Activated CD8-positive, alpha-beta T cell treated with anti-CD3 and anti-CD28 coated beads, Interleukin-2, amount 10 ng/mL, durations not matched to agents 7 days and 5 days (primary cell): ENCODE measurements around the gene CAMSAP1. TPM values are rescaled to one million over a fixed set of nuclear protein-coding genes. Genes with fewer than 3 reads are reported as not detected.

Experiments used
- ATAC-seq: fragments of 150-1000 bp; cut with Tn5 transposase; one replicate; pipeline ENCODE4 v1.10.0; 2021; ENCODE audit warnings: moderate library complexity
- CTCF ChIA-PET: fragments of 350-600 bp; sonication (Branson Sonifier 250); formaldehyde crosslinking; loops from one replicate; lab custom pipeline; 2021; ENCODE audit warnings: antibody characterized with exemption; lab: Charles Lee
- POLR2A ChIA-PET: fragments of 350-600 bp; sonication (Branson Sonifier 250); formaldehyde crosslinking; loops from one replicate; lab custom pipeline; 2021; ENCODE audit warnings: antibody characterized with exemption; lab: Charles Lee
- DNase-seq: peaks from one replicate; pipeline ENCODE4 v3.0.0-alpha.2; 2020
- H3K27ac Mint-ChIP-seq: one replicate; pipeline ENCODE4 v1.8.0; 2021; ENCODE audit warnings: mild to moderate bottlenecking, mixed read lengths
- H3K27me3 Mint-ChIP-seq: one replicate; pipeline ENCODE4 v1.8.0; 2021; ENCODE audit warnings: low read depth, mixed read lengths
- H3K36me3 Mint-ChIP-seq: one replicate; pipeline ENCODE4 v1.8.0; 2021; ENCODE audit warnings: low read depth, mixed read lengths
- H3K4me1 Mint-ChIP-seq: one replicate; pipeline ENCODE4 v1.8.0; 2021; ENCODE audit warnings: low read depth, mixed read lengths
- H3K4me3 Mint-ChIP-seq: one replicate; pipeline ENCODE4 v1.8.0; 2021; ENCODE audit warnings: mild to moderate bottlenecking, mixed read lengths
- H3K9me3 Mint-ChIP-seq: one replicate; pipeline ENCODE4 v1.8.0; 2022; ENCODE audit warnings: mixed read lengths; ENCODE audit not compliant: insufficient read depth
- total RNA-seq, 2 experiments: library from RNA; stranded (reverse); gene quantifications; one replicate each; pipeline ENCODE4 v1.2.3, GENCODE V29; 2021

The CAMSAP1 gene
- total RNA-seq, 2 experiments from 2014 or later = 20.3 to 21.5 TPM

- Mint-ChIP-seq H3K4me1 (peaks cover 15% of the 10 kb centered on the region), H3K27ac (no peak overlapping the region), H3K36me3 (peaks cover 4% of the 10 kb centered on the region), H3K27me3 (no peaks in the 10 kb centered on the region), H3K4me3 (no peak overlapping the region), H3K9me3 (no peaks in the 10 kb centered on the region)
- ChIA-PET CTCF (no interaction called here), POLR2A (no interaction called here)
- DNase-seq = no peak
- no peak for ATAC-seq
These were observed 27.7 kb downstream of the CAMSAP1 start for GRCh38 chr9:135879619-135880018.

- no peak overlapping the region for H3K27ac Mint-ChIP-seq
- H3K36me3 Mint-ChIP-seq = peaks cover 4% of the 10 kb centered on the region
- no peaks in the 10 kb centered on the region for H3K27me3 Mint-ChIP-seq
- DNase-seq = no peak
- ChIA-PET POLR2A (no interaction called here), CTCF (no interaction called here)
- no peak overlapping the region for H3K4me3 Mint-ChIP-seq
- no peak for ATAC-seq
- peaks cover 11% of the 10 kb centered on the region for H3K4me1 Mint-ChIP-seq
- H3K9me3 Mint-ChIP-seq = no peaks in the 10 kb centered on the region
These were observed 28.1 kb downstream of the CAMSAP1 start for GRCh38 chr9:135879237-135879601.

- H3K9me3 Mint-ChIP-seq = no peaks in the 10 kb centered on the region
- no peak for DNase-seq
- no peak overlapping the region for H3K27ac Mint-ChIP-seq
- ChIA-PET POLR2A (no interaction called here), CTCF (no interaction called here)
- ATAC-seq = no peak
- peaks cover 7% of the 10 kb centered on the region for H3K4me1 Mint-ChIP-seq
- peaks cover 4% of the 10 kb centered on the region for H3K36me3 Mint-ChIP-seq
- no peak overlapping the region for H3K4me3 Mint-ChIP-seq
- no peaks in the 10 kb centered on the region for H3K27me3 Mint-ChIP-seq
These were observed 28.7 kb downstream of the CAMSAP1 start for GRCh38 chr9:135878528-135879236.

- POLR2A ChIA-PET = no interaction called here
- Mint-ChIP-seq H3K27ac (no peak overlapping the region), H3K9me3 (no peaks in the 10 kb centered on the region), H3K27me3 (no peaks in the 10 kb centered on the region), H3K4me1 (peaks cover 2% of the 10 kb centered on the region), H3K4me3 (no peak overlapping the region), H3K36me3 (peaks cover 4% of the 10 kb centered on the region)
- CTCF ChIA-PET = no interaction called here
- DNase-seq = no peak
- no peak for ATAC-seq
These were observed 29.4 kb downstream of the CAMSAP1 start for GRCh38 chr9:135877791-135878527.

- peaks cover 2% of the 10 kb centered on the region for H3K4me1 Mint-ChIP-seq
- ATAC-seq (no peak), DNase-seq (no peak)
- no peak overlapping the region for H3K4me3 Mint-ChIP-seq
- CTCF ChIA-PET = no interaction called here
- no peaks in the 10 kb centered on the region for H3K27me3 Mint-ChIP-seq
- no peak overlapping the region for H3K27ac Mint-ChIP-seq
- no peaks in the 10 kb centered on the region for H3K9me3 Mint-ChIP-seq
- POLR2A ChIA-PET = no interaction called here
- H3K36me3 Mint-ChIP-seq = peaks cover 4% of the 10 kb centered on the region
These were observed 30.4 kb downstream of the CAMSAP1 start for GRCh38 chr9:135876936-135877335.

GRCh38 chr9:135874859-135875258 lies 32.5 kb downstream of the CAMSAP1 start:
- Mint-ChIP-seq H3K4me3 (no peak overlapping the region), H3K36me3 (peaks cover 8% of the 10 kb centered on the region), H3K9me3 (no peaks in the 10 kb centered on the region), H3K27me3 (no peaks in the 10 kb centered on the region), H3K27ac (no peak overlapping the region), H3K4me1 (peaks cover 2% of the 10 kb centered on the region)
- POLR2A ChIA-PET = no interaction called here
- CTCF ChIA-PET = no interaction called here
- ATAC-seq (no peak), DNase-seq (no peak)

- H3K4me3 Mint-ChIP-seq = no peak overlapping the region
- ChIA-PET POLR2A (no interaction called here), CTCF (no interaction called here)
- H3K36me3 Mint-ChIP-seq = peaks cover 4% of the 10 kb centered on the region
- no peaks in the 10 kb centered on the region for H3K27me3 Mint-ChIP-seq
- no peaks in the 10 kb centered on the region for H3K9me3 Mint-ChIP-seq
- H3K27ac Mint-ChIP-seq = no peak overlapping the region
- DNase-seq (no peak), ATAC-seq (no peak)
- H3K4me1 Mint-ChIP-seq = peaks cover 5% of the 10 kb centered on the region
These were observed 37.4 kb downstream of the CAMSAP1 start for GRCh38 chr9:135869909-135870308.

- Mint-ChIP-seq H3K27ac (no peak overlapping the region), H3K9me3 (no peaks in the 10 kb centered on the region), H3K4me1 (peaks cover 7% of the 10 kb centered on the region), H3K36me3 (peaks cover 13% of the 10 kb centered on the region), H3K27me3 (no peaks in the 10 kb centered on the region), H3K4me3 (no peak overlapping the region)
- ChIA-PET POLR2A (no interaction called here), CTCF (interaction anchor here (1.7 to 2.3 kb wide), 2 partner anchors 11 to 94 kb away, joined by 4 to 8 read pairs; no protein-coding TSS in a partner anchor)
- no peak for DNase-seq
- ATAC-seq = no peak
These were observed 41.8 kb downstream of the CAMSAP1 start for GRCh38 chr9:135865531-135865930.

- Mint-ChIP-seq H3K27ac (no peak overlapping the region), H3K4me1 (peaks cover 7% of the 10 kb centered on the region)
- ATAC-seq = peak; percentile 75
These were observed 42.8 kb downstream of the CAMSAP1 start for GRCh38 chr9:135864447-135865049.

GRCh38 chr9:135862809-135863208 lies 44.5 kb downstream of the CAMSAP1 start:
- POLR2A ChIA-PET = no interaction called here
- H3K4me1 Mint-ChIP-seq = peaks cover 5% of the 10 kb centered on the region
- no peak overlapping the region for H3K4me3 Mint-ChIP-seq
- ATAC-seq = no peak
- CTCF ChIA-PET = interaction anchor here (1.5 kb wide), 1 partner anchor 260 kb away, joined by 5 read pairs; no protein-coding TSS in a partner anchor
- no peaks in the 10 kb centered on the region for H3K9me3 Mint-ChIP-seq
- no peaks in the 10 kb centered on the region for H3K27me3 Mint-ChIP-seq
- DNase-seq = no peak
- no peak overlapping the region for H3K27ac Mint-ChIP-seq
- peaks cover 9% of the 10 kb centered on the region for H3K36me3 Mint-ChIP-seq

More at GRCh38 chr9:135864447-135865049, 42.8 kb downstream of the CAMSAP1 start:
- Mint-ChIP-seq H3K27me3 (no peaks in the 10 kb centered on the region), H3K36me3 (peaks cover 9% of the 10 kb centered on the region), H3K4me3 (no peak overlapping the region), H3K9me3 (no peaks in the 10 kb centered on the region)
- CTCF ChIA-PET = interaction anchor here (0.8 to 2.3 kb wide), 6 partner anchors 10 to 258 kb away, joined by 3 to 8 read pairs (median 4); no protein-coding TSS in a partner anchor
- DNase-seq = peak; percentile 79
- POLR2A ChIA-PET = no interaction called here

GRCh38 chr9:135858491-135859185 lies 48.7 kb downstream of the CAMSAP1 start:
- no peak overlapping the region for H3K27ac Mint-ChIP-seq
- no peaks in the 10 kb centered on the region for H3K27me3 Mint-ChIP-seq
- no peak overlapping the region for H3K4me3 Mint-ChIP-seq
- no peak for DNase-seq
- H3K36me3 Mint-ChIP-seq = peaks cover 13% of the 10 kb centered on the region
- ChIA-PET POLR2A (no interaction called here), CTCF (no interaction called here)
- no peaks in the 10 kb centered on the region for H3K4me1 Mint-ChIP-seq
- H3K9me3 Mint-ChIP-seq = no peaks in the 10 kb centered on the region
- no peak for ATAC-seq
